ENCODE results near the gene GUCA1A.
A peak's percentile ranks its signal among the peaks of the same experiment; 100 is the strongest.
"Not testable (repeated sequence)": the region's sequence is repeated elsewhere in the genome, so short reads cannot be mapped to it uniquely, and the experiment has no call there.

The GUCA1A gene

GRCh38 chr6:42216495-42216894 is 43.3 kb downstream of the GUCA1A start:
- DNase-seq: not testable (repeated sequence)

- no peak for DNase-seq
Measured at GRCh38 chr6:42217157-42217518, 44.0 kb downstream of the GUCA1A start.

- peak; percentile 95 for DNase-seq
Measured at GRCh38 chr6:42217519-42218367, 44.6 kb downstream of the GUCA1A start, which contains the start of gene MRPS10. TSS of gene MRPS10 (minus strand) at chr6:42217861. CDS start at chr6:42217849, 12 bp downstream.

- no peak for DNase-seq
Measured at GRCh38 chr6:42220807-42221206, 47.6 kb downstream of the GUCA1A start.

- DNase-seq: no peak
Measured at GRCh38 chr6:42221546-42221945, 48.4 kb downstream of the GUCA1A start.

- DNase-seq: no peak
Measured at GRCh38 chr6:42222448-42222847, 49.3 kb downstream of the GUCA1A start.

- DNase-seq: no peak
Measured at GRCh38 chr6:42224222-42225028, 51.3 kb downstream of the GUCA1A start.

GRCh38 chr6:42225029-42225339 is 51.8 kb downstream of the GUCA1A start:
- no peak for DNase-seq

- DNase-seq: no peak
Measured at GRCh38 chr6:42225419-42225818, 52.3 kb downstream of the GUCA1A start.

GRCh38 chr6:42226161-42226611 is 53.0 kb downstream of the GUCA1A start:
- DNase-seq: no peak

- DNase-seq: no peak
Measured at GRCh38 chr6:42226645-42227143, 53.5 kb downstream of the GUCA1A start.

GRCh38 chr6:42227173-42227850 is 54.1 kb downstream of the GUCA1A start:
- DNase-seq: no peak

GRCh38 chr6:42228305-42228704 is 55.1 kb downstream of the GUCA1A start:
- DNase-seq: no peak

Measured in NCI-H2029 (cell line).